ENCODE data around the gene EME1. TPM values are rescaled to one million over a fixed set of nuclear protein-coding genes. Genes with fewer than 3 reads are reported as not detected.
A peak's percentile ranks its signal among the peaks of the same experiment; 100 is the strongest.
"Not testable (repeated sequence)": the region's sequence is repeated elsewhere in the genome, so short reads cannot be mapped to it uniquely, and the experiment has no call there.

EME1 gene
- total RNA-seq, 2 donors from 2014 or later: 14.1 to 26.8 TPM

GRCh38 chr17:50412188-50412732, 39.2 kb downstream of the EME1 start:
- H3K36me3 Mint-ChIP-seq (ENCODE audit: low read depth): no peaks in the 10 kb centered on the region
- TF ChIP-seq CTCF (conservative IDR thresholded peaks at IDR 0.05): no peak
- H3K4me3 Mint-ChIP-seq: no peak overlapping the region
- no peaks in the 10 kb centered on the region for H3K27me3 ChIP-seq (ENCODE audit: control insufficient read depth, insufficient read depth, low read length, poor library complexity, severe bottlenecking)
- H3K9me3 ChIP-seq (ENCODE audit: control insufficient read depth, low read length): peaks cover 5% of the 10 kb centered on the region
- DNase-seq: no peak
- 79 to 94% methylated on average over 3 to 4 of the region's 4 CpGs for WGBS, 2 experiments (ENCODE audit: insufficient coverage in 1 of 2, insufficient read length in 1 of 2)
- peaks cover 9% of the 10 kb centered on the region for H3K27me3 Mint-ChIP-seq (ENCODE audit: insufficient read depth)
- H3K36me3 ChIP-seq (ENCODE audit: control insufficient read depth, insufficient read depth, low read length): no peaks in the 10 kb centered on the region
- peaks cover 3% of the 10 kb centered on the region for H3K4me1 Mint-ChIP-seq
- peaks cover 5% of the 10 kb centered on the region for H3K9me3 Mint-ChIP-seq
- no peak overlapping the region for H3K9ac ChIP-seq (ENCODE audit: extremely low read depth, low read length, poor library complexity, severe bottlenecking)
- H3K27ac ChIP-seq (ENCODE audit: low read depth, low read length): no peak overlapping the region
- no peak overlapping the region for H3K4me3 ChIP-seq (ENCODE audit: low read length)
- H3K27ac Mint-ChIP-seq: no peak overlapping the region
- H3K4me1 ChIP-seq (ENCODE audit: control insufficient read depth, insufficient read depth, low read length): no peaks in the 10 kb centered on the region

GRCh38 chr17:50414808-50415207, 41.8 kb downstream of the EME1 start:
- H3K27me3 Mint-ChIP-seq (ENCODE audit: insufficient read depth): peaks cover 10% of the 10 kb centered on the region
- no peak overlapping the region for H3K27ac Mint-ChIP-seq
- Histone ChIP-seq H3K4me3 (ENCODE audit: low read length) (no peak overlapping the region), H3K9ac (ENCODE audit: extremely low read depth, low read length, poor library complexity, severe bottlenecking) (no peak overlapping the region), H3K27ac (ENCODE audit: low read depth, low read length) (no peak overlapping the region), H3K27me3 (ENCODE audit: control insufficient read depth, insufficient read depth, low read length, poor library complexity, severe bottlenecking) (no peaks in the 10 kb centered on the region), H3K9me3 (ENCODE audit: control insufficient read depth, low read length) (peaks cover 16% of the 10 kb centered on the region), H3K4me1 (ENCODE audit: control insufficient read depth, insufficient read depth, low read length) (no peaks in the 10 kb centered on the region), H3K36me3 (ENCODE audit: control insufficient read depth, insufficient read depth, low read length) (no peaks in the 10 kb centered on the region)
- no peak overlapping the region for H3K4me3 Mint-ChIP-seq
- H3K36me3 Mint-ChIP-seq (ENCODE audit: low read depth): peaks cover 6% of the 10 kb centered on the region
- WGBS, 2 experiments (ENCODE audit: insufficient coverage in 1 of 2, insufficient read length in 1 of 2): 85 to 92% methylated on average over 3 of the region's 3 CpGs
- peaks cover 5% of the 10 kb centered on the region for H3K4me1 Mint-ChIP-seq
- DNase-seq: no peak
- H3K9me3 Mint-ChIP-seq: peaks cover 15% of the 10 kb centered on the region
- no peak for TF ChIP-seq CTCF (conservative IDR thresholded peaks at IDR 0.05)

- 91 to 97% methylated on average over 5 to 10 of the region's 10 CpGs for WGBS, 2 experiments (ENCODE audit: insufficient coverage in 1 of 2, insufficient read length in 1 of 2)
- peaks cover 11% of the 10 kb centered on the region for H3K36me3 Mint-ChIP-seq (ENCODE audit: low read depth)
Observed at GRCh38 chr17:50419577-50419976, 46.5 kb downstream of the EME1 start.

More at GRCh38 chr17:50419577-50419976, 46.5 kb downstream of the EME1 start:
- not testable (repeated sequence) for H3K27ac ChIP-seq (ENCODE audit: low read depth, low read length); H3K27me3 ChIP-seq (ENCODE audit: control insufficient read depth, insufficient read depth, low read length, poor library complexity, severe bottlenecking); H3K4me1 Mint-ChIP-seq; H3K27me3 Mint-ChIP-seq (ENCODE audit: insufficient read depth); H3K27ac Mint-ChIP-seq; H3K36me3 ChIP-seq (ENCODE audit: control insufficient read depth, insufficient read depth, low read length); H3K9ac ChIP-seq (ENCODE audit: extremely low read depth, low read length, poor library complexity, severe bottlenecking); H3K4me1 ChIP-seq (ENCODE audit: control insufficient read depth, insufficient read depth, low read length); H3K4me3 Mint-ChIP-seq
- peak overlapping the region; percentile 8 for H3K4me3 ChIP-seq (ENCODE audit: low read length)
- H3K9me3 Mint-ChIP-seq: peaks cover 29% of the 10 kb centered on the region
- peak; percentile 34 for DNase-seq
- H3K9me3 ChIP-seq (ENCODE audit: control insufficient read depth, low read length): peaks cover 18% of the 10 kb centered on the region
